Measurements from ENCODE around the gene SLC25A4. TPM values are rescaled to one million over a fixed set of nuclear protein-coding genes. Genes with fewer than 3 reads are reported as not detected.
"Not testable (repeated sequence)": the region's sequence is repeated elsewhere in the genome, so short reads cannot be mapped to it uniquely, and the experiment has no call there.

SLC25A4 gene
- polyA plus RNA-seq, 6 donors from 2014 or later = 10.4 to 24.1 (median 12.4) TPM

DNA sequence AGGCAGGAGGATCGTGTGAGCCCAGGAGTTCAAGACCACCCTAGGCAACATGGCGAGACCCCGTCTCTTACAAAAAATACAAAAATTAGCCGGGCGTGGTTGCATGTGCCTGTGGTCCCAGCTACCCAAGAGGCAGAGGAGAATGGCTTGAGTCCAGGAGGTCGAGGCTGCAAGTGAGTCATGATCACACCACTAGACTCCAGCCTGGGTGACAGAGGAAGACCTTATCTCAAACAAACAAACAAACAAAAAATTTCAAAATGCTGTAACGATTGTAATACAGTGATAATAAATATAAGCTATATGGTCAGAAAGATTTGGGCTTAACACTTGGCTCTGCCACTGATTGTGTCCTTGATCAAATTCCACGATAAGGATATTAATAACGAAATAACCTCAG is 24.2 kb downstream of the SLC25A4 start:
- Mint-ChIP-seq H3K36me3 (peaks cover 8 to 15% of the 10 kb centered on the region in 2 donors), H3K4me1 (peaks cover 10 to 14% (median 12%) of the 10 kb centered on the region in 3 donors), H3K27me3 (no peaks in the 10 kb centered on the region), H3K4me3 (no peak overlapping the region), H3K27ac (no peak overlapping the region), H3K9me3 (no peaks in the 10 kb centered on the region)
- DNase-seq (no peak), ATAC-seq (ENCODE audit: low read depth in 2 of 2) (no peak)

DNA sequence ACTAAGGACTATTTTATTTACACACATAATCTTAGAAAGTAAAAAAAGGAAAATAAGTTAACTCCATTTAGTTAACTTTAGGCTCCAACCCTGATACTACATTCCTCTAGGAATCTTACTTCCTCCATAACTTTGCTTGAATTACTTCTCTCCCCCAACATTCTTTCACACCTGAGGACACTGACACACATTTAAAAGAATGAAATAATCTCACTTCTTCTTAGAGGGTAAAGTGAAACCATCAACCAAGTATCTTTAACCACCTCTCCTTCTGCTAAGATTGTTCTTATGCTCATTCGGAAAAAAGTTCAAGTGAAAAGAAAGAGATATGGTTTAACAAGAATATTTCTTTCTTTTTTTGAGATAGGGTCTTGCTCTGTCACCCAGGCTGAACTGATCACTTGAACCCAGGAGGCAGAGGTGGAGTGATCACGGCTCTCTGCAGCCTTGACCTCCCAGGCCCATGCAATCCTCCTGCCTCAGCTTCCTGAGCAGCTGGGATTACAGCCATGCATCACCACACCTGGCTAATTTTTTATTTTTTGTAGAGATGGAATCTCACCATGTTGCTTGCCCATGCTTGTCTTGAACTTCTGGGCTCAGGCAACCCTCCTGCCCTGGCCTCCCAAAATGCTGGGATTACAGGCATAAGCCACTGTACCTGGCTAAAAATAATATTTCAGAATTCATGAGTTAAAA is 28.5 kb downstream of the SLC25A4 start:
- Mint-ChIP-seq H3K27me3 (no peaks in the 10 kb centered on the region), H3K4me3 (peak overlapping the region in 6 of 8 donors; percentile 0 to 45 (median 2)), H3K9me3 (no peaks in the 10 kb centered on the region), H3K27ac (peak overlapping the region; percentile 0 to 89 (median 10)), H3K4me1 (peaks cover 9 to 16% (median 10%) of the 10 kb centered on the region in 3 donors), H3K36me3 (peaks cover 10 to 13% of the 10 kb centered on the region in 2 donors)
- DNase-seq (no peak), ATAC-seq (ENCODE audit: low read depth in 2 of 2) (peak; percentile 67 to 68)

DNA sequence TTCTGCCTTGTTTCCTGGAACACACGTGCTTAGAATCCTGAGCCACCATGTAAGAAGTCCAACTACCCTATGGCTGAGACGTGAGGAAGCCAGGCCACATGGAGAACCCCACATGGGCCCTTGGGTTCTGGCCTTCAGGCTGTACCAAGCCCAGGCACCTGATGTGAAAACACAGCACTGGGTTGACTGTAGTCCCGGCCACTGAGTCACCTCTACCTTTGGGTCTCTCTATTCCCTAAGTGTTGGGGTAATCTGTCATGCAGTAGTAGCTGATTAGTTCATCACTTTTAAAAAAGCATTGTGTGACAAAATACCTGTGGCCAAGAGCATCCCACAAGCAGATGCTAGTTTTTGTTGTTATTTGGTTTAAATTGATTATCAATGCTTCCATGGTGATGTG is 36.4 kb downstream of the SLC25A4 start:
- Mint-ChIP-seq H3K9me3 (no peaks in the 10 kb centered on the region), H3K4me1 (peaks cover 4 to 6% (median 6%) of the 10 kb centered on the region in 3 donors), H3K36me3 (peaks cover 5 to 7% of the 10 kb centered on the region in 2 donors), H3K4me3 (no peak overlapping the region), H3K27ac (no peak overlapping the region), H3K27me3 (no peaks in the 10 kb centered on the region)
- no peak for DNase-seq
- no peak for ATAC-seq (ENCODE audit: low read depth in 2 of 2)

DNA sequence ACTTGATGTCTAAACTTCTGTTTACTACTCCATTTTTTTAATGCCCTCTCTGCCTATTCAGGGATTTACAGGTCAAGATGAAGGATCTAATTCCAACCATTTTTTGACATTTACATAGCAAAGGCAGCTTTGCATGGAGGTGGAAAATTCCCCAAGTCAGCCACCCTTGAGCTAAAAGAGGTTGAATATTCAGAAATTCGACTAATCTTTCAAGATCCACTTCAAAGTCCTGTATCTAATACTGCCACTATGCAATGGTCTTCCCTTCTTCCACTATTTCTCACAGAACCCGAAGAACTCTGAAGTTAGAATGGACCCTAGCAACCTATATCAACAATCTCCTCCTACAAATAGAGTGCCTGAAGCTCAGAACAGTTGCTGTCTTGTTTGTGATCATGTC is 39.2 kb downstream of the SLC25A4 start:
- H3K4me3 Mint-ChIP-seq = no peak overlapping the region
- H3K27ac Mint-ChIP-seq = peak overlapping the region in 1 of 6 donors; percentile 42
- DNase-seq (no peak), ATAC-seq (ENCODE audit: low read depth in 2 of 2) (no peak)
- no peaks in the 10 kb centered on the region for H3K27me3 Mint-ChIP-seq
- peaks cover 0 to 7% of the 10 kb centered on the region in 2 donors for H3K36me3 Mint-ChIP-seq
- peaks cover 4 to 17% (median 6%) of the 10 kb centered on the region in 3 donors for H3K4me1 Mint-ChIP-seq
- H3K9me3 Mint-ChIP-seq = no peaks in the 10 kb centered on the region

DNA sequence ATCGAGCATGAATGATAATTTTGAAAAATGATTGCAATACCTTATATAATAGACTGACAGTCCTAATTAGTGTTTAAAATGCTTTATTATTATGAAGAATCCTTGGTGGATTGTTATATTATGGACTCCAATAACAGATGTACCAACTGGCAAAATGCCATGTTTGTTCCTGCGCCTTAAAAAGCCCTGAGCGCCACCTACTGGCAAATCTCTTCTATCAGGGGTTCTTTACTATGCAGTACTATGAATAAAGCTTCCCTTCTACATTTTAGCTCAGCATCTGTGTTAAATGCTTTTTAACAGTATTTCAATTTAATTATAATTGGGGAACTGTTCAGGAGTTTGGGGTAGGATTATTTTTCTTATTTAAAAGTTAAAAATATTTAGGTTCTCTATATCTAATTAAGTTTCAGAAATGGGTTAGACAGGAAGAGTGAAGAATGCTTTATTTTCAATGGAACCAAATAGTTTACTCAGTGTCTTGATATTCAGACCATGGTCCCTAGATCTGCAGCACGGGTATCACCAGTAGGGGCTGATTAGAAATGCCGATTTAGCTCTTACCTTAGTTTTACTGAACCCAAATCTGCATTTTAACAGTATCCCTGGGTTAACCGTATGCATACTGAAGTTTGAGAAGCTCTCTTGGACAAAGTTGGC is 40.7 kb downstream of the SLC25A4 start:
- Mint-ChIP-seq H3K4me3 (no peak overlapping the region), H3K4me1 (peaks cover 6 to 14% (median 7%) of the 10 kb centered on the region in 3 donors), H3K27me3 (no peaks in the 10 kb centered on the region), H3K9me3 (no peaks in the 10 kb centered on the region), H3K27ac (no peak overlapping the region), H3K36me3 (peaks cover 0 to 10% of the 10 kb centered on the region in 2 donors)
- DNase-seq (peak; percentile 61), ATAC-seq (ENCODE audit: low read depth in 2 of 2) (peak; percentile 71 to 76)

DNA sequence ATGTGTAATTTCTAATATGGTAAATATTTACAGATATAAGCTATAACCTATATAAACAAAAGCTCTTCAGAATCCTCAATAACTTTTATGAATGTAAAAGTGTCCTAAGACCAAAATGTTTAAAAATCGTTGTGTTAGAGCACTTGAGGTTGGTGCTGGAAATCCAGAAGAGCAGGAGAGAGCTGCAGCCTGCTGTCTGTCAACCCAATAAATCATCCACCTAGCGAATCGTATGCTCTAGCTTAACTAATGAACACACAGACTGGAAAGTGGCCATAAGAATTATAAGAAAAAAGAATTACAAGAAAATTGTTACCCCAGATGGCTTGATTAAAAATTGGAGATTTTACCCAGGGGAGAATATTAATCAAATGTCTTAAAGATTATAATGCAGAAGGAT is 43.7 kb downstream of the SLC25A4 start:
- Mint-ChIP-seq H3K27ac (peak overlapping the region in 1 of 6 donors; percentile 39), H3K36me3 (peaks cover 11 to 14% of the 10 kb centered on the region in 2 donors), H3K4me1 (peaks cover 6 to 22% (median 20%) of the 10 kb centered on the region in 3 donors), H3K4me3 (no peak overlapping the region), H3K9me3 (no peaks in the 10 kb centered on the region), H3K27me3 (no peaks in the 10 kb centered on the region)
- no peak for ATAC-seq (ENCODE audit: low read depth in 2 of 2)
- no peak for DNase-seq

DNA sequence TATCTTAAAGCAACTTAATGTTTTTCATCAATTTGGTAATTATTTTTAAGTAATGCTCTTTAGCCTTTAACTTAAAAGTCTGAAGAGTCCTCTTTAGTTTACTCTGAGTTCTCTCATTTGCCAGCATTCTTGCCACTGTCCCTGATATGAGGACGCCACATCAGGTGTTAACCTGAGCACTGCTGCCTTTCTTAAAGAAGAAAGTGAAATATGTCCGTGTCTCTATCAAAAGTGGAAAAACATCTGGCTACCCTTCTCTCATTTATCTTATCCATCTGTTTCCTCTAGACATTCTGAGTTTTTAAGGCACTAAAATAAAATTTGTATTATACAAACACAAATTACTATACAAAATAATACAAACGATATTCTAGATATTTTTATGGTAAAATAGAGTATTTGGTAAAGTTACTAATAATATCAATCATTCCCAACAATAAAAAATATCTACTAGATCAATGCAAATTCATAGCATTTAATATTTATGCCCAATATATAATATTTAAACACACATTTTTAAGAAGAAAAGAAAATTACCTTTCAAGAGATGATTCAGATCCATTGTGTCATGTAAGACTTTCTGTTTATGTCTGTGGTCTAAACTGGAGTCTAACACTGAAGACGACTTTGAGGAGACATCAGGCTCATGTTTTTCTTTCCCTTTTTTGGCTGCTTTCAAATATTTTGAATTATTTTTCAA is 46.7 kb downstream of the SLC25A4 start:
- Mint-ChIP-seq H3K9me3 (no peaks in the 10 kb centered on the region), H3K36me3 (peaks cover 8 to 11% of the 10 kb centered on the region in 2 donors), H3K4me3 (no peak overlapping the region), H3K27me3 (no peaks in the 10 kb centered on the region), H3K27ac (no peak overlapping the region), H3K4me1 (peaks cover 13 to 37% (median 29%) of the 10 kb centered on the region in 3 donors)
- ATAC-seq (ENCODE audit: low read depth in 2 of 2) (no peak), DNase-seq (no peak)

DNA sequence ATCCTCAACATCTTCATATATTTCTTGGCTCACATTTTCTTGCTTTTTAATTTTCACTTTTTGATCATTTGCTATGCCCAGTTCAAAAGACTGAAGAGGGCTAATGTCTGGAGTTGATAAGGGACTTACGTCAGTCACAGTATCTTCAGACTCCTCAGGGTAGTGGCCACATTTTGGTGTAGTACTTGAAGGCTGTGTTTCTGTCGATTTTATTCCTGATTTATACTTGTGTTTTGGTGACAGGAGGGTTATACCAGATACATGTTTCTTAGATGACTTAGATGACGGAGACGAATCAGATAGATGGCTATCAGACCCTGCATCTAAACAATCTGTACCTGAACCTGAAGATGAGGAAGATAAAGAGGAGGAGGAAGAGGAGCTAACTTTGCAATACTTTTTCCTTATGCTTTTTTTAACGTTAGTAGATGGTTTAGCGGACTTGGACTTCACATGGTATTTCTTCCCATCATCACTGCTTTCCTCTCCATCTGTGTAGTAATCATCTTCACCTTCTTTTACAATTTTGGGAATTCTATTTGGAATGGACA is 47.3 kb downstream of the SLC25A4 start:
- peak overlapping the region in 1 of 8 donors; percentile 16 for H3K4me3 Mint-ChIP-seq
- peaks cover 18 to 41% (median 29%) of the 10 kb centered on the region in 3 donors for H3K4me1 Mint-ChIP-seq
- no peak for ATAC-seq (ENCODE audit: low read depth in 2 of 2)
- H3K27me3 Mint-ChIP-seq = no peaks in the 10 kb centered on the region
- no peak for DNase-seq
- H3K27ac Mint-ChIP-seq = peak overlapping the region in 2 of 6 donors; percentile 16 to 30
- H3K9me3 Mint-ChIP-seq = no peaks in the 10 kb centered on the region
- peaks cover 8 to 11% of the 10 kb centered on the region in 2 donors for H3K36me3 Mint-ChIP-seq

DNA sequence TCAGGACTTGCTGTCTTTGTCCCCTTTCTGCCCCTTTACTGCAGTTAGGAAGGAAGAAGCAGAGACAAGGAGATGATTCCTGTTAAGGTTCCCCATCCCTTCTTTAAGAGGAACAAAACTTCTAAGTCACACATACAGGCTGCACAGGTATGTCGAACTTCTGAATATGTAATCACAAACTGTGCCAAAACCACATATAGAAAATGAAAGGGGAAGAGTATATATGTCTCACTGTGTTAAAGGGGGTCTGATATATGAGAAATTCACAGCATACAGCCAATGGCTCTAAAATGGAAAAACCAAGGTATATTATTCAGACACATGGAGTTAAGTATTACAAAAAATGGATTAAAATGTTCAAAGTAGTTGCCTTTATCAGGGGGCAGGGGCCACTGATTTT is 49.0 kb downstream of the SLC25A4 start:
- ATAC-seq (ENCODE audit: low read depth in 2 of 2) (peak; percentile 79 to 85), DNase-seq (peak; percentile 23)
- H3K4me1 Mint-ChIP-seq = peaks cover 20 to 41% (median 29%) of the 10 kb centered on the region in 3 donors
- peaks cover 8 to 11% of the 10 kb centered on the region in 2 donors for H3K36me3 Mint-ChIP-seq
- no peaks in the 10 kb centered on the region for H3K9me3 Mint-ChIP-seq
- peak overlapping the region in 2 of 8 donors; percentile 3 to 58 for H3K4me3 Mint-ChIP-seq
- H3K27ac Mint-ChIP-seq = peak overlapping the region in 4 of 6 donors; percentile 33 to 79 (median 50)
- no peaks in the 10 kb centered on the region for H3K27me3 Mint-ChIP-seq

DNA sequence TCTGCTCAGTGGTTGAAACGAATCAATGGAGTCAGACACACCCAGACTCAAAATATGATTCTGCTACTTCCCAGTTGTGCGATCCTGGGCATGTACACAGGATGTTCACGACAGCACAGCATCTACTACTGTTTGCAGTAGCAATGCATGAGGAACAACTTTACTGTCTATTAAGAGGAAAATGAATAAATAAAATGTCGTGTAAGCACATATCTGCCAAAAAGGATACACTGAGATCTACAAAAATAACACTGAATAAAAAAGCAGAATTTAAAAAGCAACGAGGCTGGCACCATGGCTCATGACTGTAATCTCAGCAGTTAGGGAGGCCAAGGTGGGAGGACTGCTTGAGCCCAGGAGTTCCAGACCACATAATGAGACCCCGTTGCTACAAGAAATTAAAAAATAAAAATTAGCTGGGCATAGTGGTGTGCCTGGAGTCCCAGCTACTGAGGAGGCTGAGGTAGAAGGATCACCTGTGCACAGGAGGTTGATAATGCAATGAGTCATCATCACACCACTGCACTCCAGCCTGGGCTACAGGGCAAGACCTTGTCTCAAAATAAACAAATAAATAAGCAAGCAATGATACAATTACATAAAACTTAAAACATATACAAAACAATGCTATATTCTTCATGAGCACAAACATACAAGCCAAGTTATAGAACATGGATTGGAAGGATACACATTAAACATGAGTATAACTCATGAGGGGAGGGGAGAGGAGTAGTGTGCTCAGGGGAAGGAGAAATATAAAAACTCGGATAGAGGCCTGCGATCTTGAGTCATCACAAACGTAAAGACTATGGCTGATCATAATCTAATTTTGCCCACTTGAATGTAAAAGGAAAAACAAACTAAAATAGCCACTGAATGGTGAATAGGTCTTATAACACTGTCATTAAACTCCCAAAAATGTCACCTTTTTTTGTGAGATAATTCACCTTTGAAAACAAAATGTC is 52.1 kb downstream of the SLC25A4 start:
- ATAC-seq (ENCODE audit: low read depth in 2 of 2) (no peak), DNase-seq (no peak)
- Mint-ChIP-seq H3K4me3 (peak overlapping the region in 1 of 8 donors; percentile 42), H3K36me3 (peaks cover 0 to 8% of the 10 kb centered on the region in 2 donors), H3K4me1 (peaks cover 16 to 45% (median 24%) of the 10 kb centered on the region in 3 donors), H3K27ac (peak overlapping the region in 4 of 6 donors; percentile 44 to 78 (median 57)), H3K9me3 (no peaks in the 10 kb centered on the region), H3K27me3 (no peaks in the 10 kb centered on the region)

DNA sequence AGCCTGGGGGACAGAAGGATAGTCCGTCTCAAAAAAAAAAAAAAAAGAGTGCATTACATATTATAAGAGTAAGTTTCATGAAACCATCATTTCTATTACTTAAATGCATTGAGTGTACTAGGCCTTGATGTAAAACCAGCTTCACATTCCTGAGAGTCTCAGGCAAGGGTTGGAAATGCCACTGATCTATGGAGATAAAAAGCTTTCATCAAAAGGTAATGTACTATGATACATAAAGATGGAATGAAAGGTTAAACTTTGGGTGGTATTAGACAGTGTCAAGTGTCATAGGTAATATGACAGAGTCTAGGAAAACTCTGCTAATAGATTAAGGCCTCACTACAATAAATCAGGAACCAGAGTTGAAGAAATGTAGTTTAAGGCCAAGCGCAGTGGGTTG is 53.4 kb downstream of the SLC25A4 start:
- H3K27ac Mint-ChIP-seq = peak overlapping the region in 2 of 6 donors; percentile 19 to 44
- no peaks in the 10 kb centered on the region for H3K36me3 Mint-ChIP-seq
- H3K4me3 Mint-ChIP-seq = no peak overlapping the region
- ATAC-seq (ENCODE audit: low read depth in 2 of 2) = no peak
- no peak for DNase-seq
- peaks cover 16 to 47% (median 22%) of the 10 kb centered on the region in 3 donors for H3K4me1 Mint-ChIP-seq
- no peaks in the 10 kb centered on the region for H3K9me3 Mint-ChIP-seq
- H3K27me3 Mint-ChIP-seq = no peaks in the 10 kb centered on the region

DNA sequence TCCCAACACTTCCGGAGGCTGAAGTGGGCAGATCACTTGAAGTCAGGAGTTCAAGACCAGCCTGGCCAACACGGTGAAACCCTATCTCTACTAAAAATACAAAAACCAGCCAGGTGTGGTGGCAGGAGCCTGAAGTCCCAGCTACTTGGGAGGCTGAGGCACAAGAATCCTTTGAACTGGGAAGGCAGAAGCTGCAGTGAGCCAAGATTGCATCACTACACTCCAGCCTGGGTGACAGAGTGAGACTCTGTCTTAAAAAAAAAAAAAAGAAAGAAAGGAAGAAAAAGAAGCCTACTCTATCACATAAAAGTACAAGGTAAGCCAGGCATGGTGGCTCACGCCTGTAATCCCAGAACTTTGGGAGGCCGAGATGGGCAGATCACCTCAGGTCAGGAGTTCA is 55.1 kb downstream of the SLC25A4 start:
- Mint-ChIP-seq H3K4me1 (peaks cover 24 to 50% (median 27%) of the 10 kb centered on the region in 3 donors), H3K27ac (peak overlapping the region in 3 of 6 donors; percentile 16 to 50 (median 18))
- H3K4me3 Mint-ChIP-seq; ATAC-seq (ENCODE audit: low read depth in 2 of 2); DNase-seq; H3K27me3 Mint-ChIP-seq; H3K36me3 Mint-ChIP-seq; H3K9me3 Mint-ChIP-seq: not testable (repeated sequence)
